Prostate gland (tissue), 2 donors: ENCODE measurements around the gene NACC1.

Experiments
- POLR2AphosphoS5 ChIP-seq: sonication (generic); formaldehyde crosslinking; IDR thresholded peaks from one replicate; pipeline ENCODE4 v1.6.1; 2017; ENCODE audit warnings: antibody characterized with exemption
- TF ChIP-seq, protein P1 (sequence below), 4 experiments: fragments of 200-600 bp in 2 of 4; fragments of 450-650 bp in 2 of 4; sonication (generic) in 2 of 4; IDR thresholded peaks; 1 replicate in 3 of 4; 2 replicates in 1 of 4; pipeline ENCODE4 v1.5.1; 2016 to 2019; ENCODE audit warnings: antibody characterized with exemption in 4 of 4, mild to moderate bottlenecking in 2 of 4, moderate library complexity in 2 of 4

DNA sequence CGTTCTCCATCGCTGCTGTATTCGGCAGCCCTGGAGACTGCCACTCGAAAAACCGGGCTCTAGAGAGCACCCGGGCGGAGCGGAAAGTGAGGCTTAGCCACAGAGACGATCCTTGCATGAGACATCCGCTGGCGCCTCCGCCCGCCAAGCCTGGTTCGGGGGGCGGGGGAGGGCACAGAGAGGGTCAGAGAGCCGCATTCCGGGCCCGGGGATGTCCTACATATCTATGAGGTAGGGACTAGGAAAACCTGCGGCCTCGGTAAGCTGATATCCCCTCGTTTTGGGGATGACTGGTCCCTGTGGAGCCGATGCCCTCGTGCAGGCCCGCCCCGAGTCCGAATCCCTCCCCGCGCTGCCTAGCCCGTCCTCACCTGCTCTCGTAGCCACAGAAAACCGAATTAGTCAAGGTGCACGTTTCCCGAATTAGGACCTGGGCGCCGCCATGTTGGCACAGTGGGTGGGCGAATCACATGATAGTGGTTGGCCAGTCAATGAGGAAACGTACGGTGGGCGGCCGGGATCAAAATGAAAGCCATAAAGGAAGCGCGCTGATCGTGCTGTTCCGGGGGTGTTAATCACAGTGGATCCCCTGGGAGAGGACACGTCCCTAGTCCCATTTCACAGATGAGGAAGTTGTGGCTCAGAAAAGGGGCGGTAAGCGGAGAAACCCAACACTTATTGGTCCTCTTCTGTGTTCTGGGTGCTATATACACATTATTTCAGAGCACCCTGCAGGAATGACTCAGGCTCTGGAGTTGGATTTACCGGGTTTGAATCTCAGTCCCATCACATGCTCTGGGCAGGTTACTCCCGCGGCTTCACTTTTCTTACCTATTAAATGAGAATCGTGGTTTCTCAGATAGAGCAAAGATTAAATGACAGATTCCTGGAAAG is 1.5 kb upstream of the NACC1 start, which contains the start of gene TRMT1:
- TF ChIP-seq, protein P1, sequence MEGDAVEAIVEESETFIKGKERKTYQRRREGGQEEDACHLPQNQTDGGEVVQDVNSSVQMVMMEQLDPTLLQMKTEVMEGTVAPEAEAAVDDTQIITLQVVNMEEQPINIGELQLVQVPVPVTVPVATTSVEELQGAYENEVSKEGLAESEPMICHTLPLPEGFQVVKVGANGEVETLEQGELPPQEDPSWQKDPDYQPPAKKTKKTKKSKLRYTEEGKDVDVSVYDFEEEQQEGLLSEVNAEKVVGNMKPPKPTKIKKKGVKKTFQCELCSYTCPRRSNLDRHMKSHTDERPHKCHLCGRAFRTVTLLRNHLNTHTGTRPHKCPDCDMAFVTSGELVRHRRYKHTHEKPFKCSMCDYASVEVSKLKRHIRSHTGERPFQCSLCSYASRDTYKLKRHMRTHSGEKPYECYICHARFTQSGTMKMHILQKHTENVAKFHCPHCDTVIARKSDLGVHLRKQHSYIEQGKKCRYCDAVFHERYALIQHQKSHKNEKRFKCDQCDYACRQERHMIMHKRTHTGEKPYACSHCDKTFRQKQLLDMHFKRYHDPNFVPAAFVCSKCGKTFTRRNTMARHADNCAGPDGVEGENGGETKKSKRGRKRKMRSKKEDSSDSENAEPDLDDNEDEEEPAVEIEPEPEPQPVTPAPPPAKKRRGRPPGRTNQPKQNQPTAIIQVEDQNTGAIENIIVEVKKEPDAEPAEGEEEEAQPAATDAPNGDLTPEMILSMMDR (IDR thresholded peaks at IDR 0.05): peak in 1 of 4 experiments; percentile 15
- TF ChIP-seq POLR2AphosphoS5: peak; percentile 97
